DOHH2 (cell line): ENCODE data around the gene NTRK1.

ENCODE experiments used
- H3F3A ChIP-seq: fragments of 200-600 bp; sonication (generic), shearing (Covaris generic); 2 replicates; pipeline ENCODE4 v1.6.0; 2016; ENCODE audit warnings: antibody characterized with exemption, mild to moderate bottlenecking; ENCODE audit not compliant: control insufficient read depth, insufficient read depth
- H3K27ac ChIP-seq: fragments of 200-600 bp; sonication (generic); 2 replicates; pipeline ENCODE4 v1.5.1; 2014; ENCODE audit warnings: low read depth, mild to moderate bottlenecking, low read length, moderate library complexity
- H3K27me3 ChIP-seq: fragments of 200-600 bp; sonication (generic); 2 replicates; pipeline ENCODE4 v1.6.1; 2014; ENCODE audit warnings: mild to moderate bottlenecking, low read length, mixed read lengths; ENCODE audit not compliant: control insufficient read depth
- H3K36me3 ChIP-seq: fragments of 200-600 bp; sonication (generic); 2 replicates; pipeline ENCODE4 v1.6.1; 2014; ENCODE audit warnings: mild to moderate bottlenecking, low read length, moderate library complexity, mixed read lengths; ENCODE audit not compliant: control insufficient read depth
- H3K4me1 ChIP-seq: fragments of 200-600 bp; sonication (generic); 2 replicates; pipeline ENCODE4 v1.6.1; 2014; ENCODE audit warnings: mild to moderate bottlenecking, low read length, mixed read lengths; ENCODE audit not compliant: control insufficient read depth
- H3K4me2 ChIP-seq: fragments of 200-600 bp; sonication (generic); 2 replicates; pipeline ENCODE4 v1.6.0; 2014; ENCODE audit warnings: mild to moderate bottlenecking, low read length, moderate library complexity
- H3K4me3 ChIP-seq: fragments of 200-600 bp; sonication (generic); 2 replicates; pipeline ENCODE4 v1.5.1; 2014; ENCODE audit warnings: mild to moderate bottlenecking, low read length, mixed read lengths
- H3K79me2 ChIP-seq: fragments of 200-600 bp; sonication (generic); 2 replicates; pipeline ENCODE4 v1.6.1; 2014; ENCODE audit warnings: mild to moderate bottlenecking, low read length, mixed read lengths; ENCODE audit not compliant: control insufficient read depth
- H3K9me2 ChIP-seq: fragments of 200-600 bp; sonication (generic); replicated peaks from 2 replicates; pipeline ENCODE4 v1.6.1; 2014; ENCODE audit warnings: mild to moderate bottlenecking, low read length, mixed read lengths; ENCODE audit not compliant: control insufficient read depth
- H3K9me3 ChIP-seq: fragments of 200-600 bp; sonication (generic); 2 replicates; pipeline ENCODE4 v1.6.1; 2014; ENCODE audit warnings: antibody characterized with exemption, low read length, mixed read lengths; ENCODE audit not compliant: control insufficient read depth, insufficient read depth
- H4K20me1 ChIP-seq: fragments of 200-600 bp; sonication (generic); 2 replicates; pipeline ENCODE4 v1.6.0; 2014; ENCODE audit warnings: low read depth, mild to moderate bottlenecking, antibody characterized with exemption, low read length, moderate library complexity; ENCODE audit not compliant: control insufficient read depth, insufficient read depth
- CTCF ChIP-seq: fragments of 200-600 bp; sonication (generic); IDR thresholded peaks from one replicate; pipeline ENCODE4 v1.5.1; 2014; ENCODE audit warnings: antibody characterized with exemption, mild to moderate bottlenecking, low read depth, low read length; ENCODE audit not compliant: poor library complexity, severe bottlenecking
- EZH2phosphoT487 ChIP-seq: fragments of 200-600 bp; sonication (generic); IDR thresholded peaks from 2 replicates; pipeline ENCODE4 v1.6.1; 2017; ENCODE audit warnings: borderline replicate concordance, mild to moderate bottlenecking, antibody characterized with exemption, low read length, moderate library complexity, mixed read lengths

Gene NTRK1

GRCh38 chr1:156884560-156885184, 24.0 kb downstream of the NTRK1 start:
- Histone ChIP-seq H4K20me1 (no peaks in the 10 kb centered on the region), H3K36me3 (no peaks in the 10 kb centered on the region), H3K9me2 (no peaks in the 10 kb centered on the region), H3K4me1 (no peaks in the 10 kb centered on the region), H3K27me3 (peaks cover 25% of the 10 kb centered on the region), H3K79me2 (no peaks in the 10 kb centered on the region), H3K4me3 (no peak overlapping the region), H3K9me3 (no peaks in the 10 kb centered on the region), H3K4me2 (no peak overlapping the region), H3K27ac (no peak overlapping the region), H3F3A (no peaks in the 10 kb centered on the region)
- TF ChIP-seq CTCF (no peak), EZH2phosphoT487 (no peak)

- no peaks in the 10 kb centered on the region for H3K9me2 ChIP-seq
- H3K4me1 ChIP-seq, result no peaks in the 10 kb centered on the region
- H3K4me3 ChIP-seq, result no peak overlapping the region
- no peak overlapping the region for H3K27ac ChIP-seq
- H3K4me2 ChIP-seq, result no peak overlapping the region
- TF ChIP-seq CTCF (no peak), EZH2phosphoT487 (no peak)
- H3K9me3 ChIP-seq, result no peaks in the 10 kb centered on the region
- no peaks in the 10 kb centered on the region for H3K36me3 ChIP-seq
- H3K27me3 ChIP-seq, result peaks cover 29% of the 10 kb centered on the region
- no peaks in the 10 kb centered on the region for H3F3A ChIP-seq
- no peaks in the 10 kb centered on the region for H4K20me1 ChIP-seq
- no peaks in the 10 kb centered on the region for H3K79me2 ChIP-seq
These were observed 24.6 kb downstream of the NTRK1 start for GRCh38 chr1:156885314-156885713.

GRCh38 chr1:156885880-156886355, 25.3 kb downstream of the NTRK1 start:
- H3K36me3 ChIP-seq, result no peaks in the 10 kb centered on the region
- no peaks in the 10 kb centered on the region for H3K4me1 ChIP-seq
- no peak for TF ChIP-seq EZH2phosphoT487
- TF ChIP-seq CTCF, result no peak
- no peaks in the 10 kb centered on the region for H3F3A ChIP-seq
- no peak overlapping the region for H3K4me3 ChIP-seq
- no peaks in the 10 kb centered on the region for H3K9me3 ChIP-seq
- H4K20me1 ChIP-seq, result no peaks in the 10 kb centered on the region
- no peaks in the 10 kb centered on the region for H3K79me2 ChIP-seq
- no peak overlapping the region for H3K27ac ChIP-seq
- H3K9me2 ChIP-seq, result no peaks in the 10 kb centered on the region
- H3K4me2 ChIP-seq, result no peak overlapping the region
- peaks cover 32% of the 10 kb centered on the region for H3K27me3 ChIP-seq
